Endodermal cell (in vitro differentiated cells): Measurements from ENCODE around the gene S100A5. TPM values are rescaled to one million over a fixed set of nuclear protein-coding genes. Genes with fewer than 3 reads are reported as not detected.
"Not testable (repeated sequence)": the region's sequence is repeated elsewhere in the genome, so short reads cannot be mapped to it uniquely, and the experiment has no call there.

Experiments used
- DNase-seq: peaks from one replicate; pipeline ENCODE4 v3.0.0-alpha.2; 2017
- H3K27ac ChIP-seq: 2 replicates; pipeline ENCODE4 v1.5.1; 2013; ENCODE audit warnings: mild to moderate bottlenecking, low read depth, low read length, moderate library complexity
- H3K27me3 ChIP-seq: 2 replicates; pipeline ENCODE4 v1.6.1; 2013; ENCODE audit warnings: mild to moderate bottlenecking, low read length, moderate library complexity; ENCODE audit not compliant: insufficient read depth, control insufficient read depth, poor library complexity, severe bottlenecking
- H3K36me3 ChIP-seq: 2 replicates; pipeline ENCODE4 v1.7.0; 2013; ENCODE audit warnings: mild to moderate bottlenecking, low read length, moderate library complexity; ENCODE audit not compliant: control insufficient read depth, insufficient read depth
- H3K4me1 ChIP-seq: one replicate; pipeline ENCODE4 v1.7.0; 2013; ENCODE audit warnings: low read length; ENCODE audit not compliant: control insufficient read depth, insufficient read depth
- H3K4me3 ChIP-seq: 2 replicates; pipeline ENCODE4 v1.5.1; 2013; ENCODE audit warnings: mild to moderate bottlenecking, low read length, moderate library complexity
- H3K9ac ChIP-seq: 2 replicates; pipeline ENCODE4 v1.6.1; 2013; ENCODE audit warnings: mild to moderate bottlenecking, low read length, moderate library complexity; ENCODE audit not compliant: poor library complexity, severe bottlenecking; ENCODE audit errors: extremely low read depth
- H3K9me3 ChIP-seq: 2 replicates; pipeline ENCODE4 v1.6.1; 2013; ENCODE audit warnings: mild to moderate bottlenecking, low read length, moderate library complexity; ENCODE audit not compliant: control insufficient read depth
- H3K27ac Mint-ChIP-seq: 2 replicates; pipeline ENCODE4 v1.8.0; 2020; ENCODE audit warnings: mixed read lengths
- H3K27me3 Mint-ChIP-seq: 2 replicates; pipeline ENCODE4 v1.8.0; 2021; ENCODE audit warnings: mild to moderate bottlenecking, mixed read lengths; ENCODE audit not compliant: insufficient read depth
- H3K36me3 Mint-ChIP-seq: 2 replicates; pipeline ENCODE4 v1.8.0; 2020; ENCODE audit warnings: low read depth, mixed read lengths
- H3K4me1 Mint-ChIP-seq: 2 replicates; pipeline ENCODE4 v1.8.0; 2020; ENCODE audit warnings: mixed read lengths
- H3K4me3 Mint-ChIP-seq: 2 replicates; pipeline ENCODE4 v1.8.0; 2020; ENCODE audit warnings: mild to moderate bottlenecking, moderate library complexity, mixed read lengths
- H3K9me3 Mint-ChIP-seq: 2 replicates; pipeline ENCODE4 v1.8.0; 2020; ENCODE audit warnings: mild to moderate bottlenecking, mixed read lengths
- WGBS, 2 experiments: methylation state at CpG; one replicate each; pipeline versions ENCODE4 v1.1.5 to v1.1.7; 2013; ENCODE audit warnings: missing lambda C conversion rate in 2 of 2, mixed read lengths in 1 of 2; ENCODE audit not compliant: insufficient coverage in 1 of 2, insufficient read length in 1 of 2; 5-methylcytosine and 5-hydroxymethylcytosine counted together
- total RNA-seq, 2 donors: library from RNA; stranded (reverse); fragmentation: NEBNext Ultra II Directional in 1 of 2; extraction: Animal tissue kit (Norgen Biotek cat#: 25700) in 1 of 2; gene quantifications; 2 replicates in 1 of 2; 3 replicates in 1 of 2; pipeline ENCODE4 v1.2.1, GENCODE V29; 2021
- TF ChIP-seq, protein P1 (sequence below): fragments of 200-600 bp; sonication (generic); conservative IDR thresholded peaks from 2 replicates; pipeline ENCODE4 v1.5.0; 2021; ENCODE audit warnings: antibody characterized with exemption, mild to moderate bottlenecking

The S100A5 gene
- total RNA-seq, 2 donors from 2014 or later, result not detected

DNA sequence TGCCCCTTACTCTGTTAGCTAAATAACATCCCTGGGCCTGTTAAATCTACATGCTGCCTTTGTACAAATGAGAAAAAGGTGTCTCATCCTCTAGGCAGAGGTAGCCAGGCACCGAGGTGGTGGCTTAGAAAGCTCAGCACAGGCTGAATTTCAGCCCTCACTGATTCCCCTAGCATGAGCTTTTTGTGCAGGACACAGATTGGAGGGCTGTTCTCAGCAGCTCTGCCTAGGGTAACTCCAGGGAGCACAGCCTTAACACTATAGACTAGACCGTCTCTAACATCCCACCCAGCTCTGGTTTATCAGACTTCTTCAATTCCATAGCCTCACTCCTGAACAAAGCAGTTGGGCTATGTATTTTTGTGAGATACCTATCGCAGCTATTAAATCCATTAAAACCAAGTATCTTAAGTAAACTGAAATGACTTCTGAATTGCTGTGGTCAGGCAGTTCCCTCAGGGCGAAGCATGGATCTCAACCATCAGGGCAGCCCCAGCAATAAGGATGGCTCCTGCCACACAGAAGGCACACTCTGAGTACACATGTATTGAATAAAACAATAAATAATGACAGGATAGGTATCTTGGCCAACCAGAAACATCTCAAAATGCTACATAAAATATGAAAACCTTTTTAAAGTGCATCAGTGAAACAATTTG lies 19.8 kb downstream of the S100A5 start:
- Histone ChIP-seq H3K9ac (no peak overlapping the region), H3K36me3 (no peaks in the 10 kb centered on the region), H3K9me3 (no peaks in the 10 kb centered on the region), H3K4me1 (peaks cover 10% of the 10 kb centered on the region), H3K4me3 (peak overlapping the region; percentile 30), H3K27me3 (peaks cover 12% of the 10 kb centered on the region), H3K27ac (no peak overlapping the region)
- peaks cover 8% of the 10 kb centered on the region for H3K9me3 Mint-ChIP-seq
- H3K4me1 Mint-ChIP-seq, result peaks cover 25% of the 10 kb centered on the region
- H3K27me3 Mint-ChIP-seq, result peaks cover 42% of the 10 kb centered on the region
- no peak overlapping the region for H3K4me3 Mint-ChIP-seq
- WGBS, 2 experiments, result 70 to 77% methylated on average over 4 of the region's 4 CpGs
- peak overlapping the region; percentile 9 for H3K27ac Mint-ChIP-seq
- no peaks in the 10 kb centered on the region for H3K36me3 Mint-ChIP-seq
- no peak for DNase-seq
- TF ChIP-seq, protein P1, sequence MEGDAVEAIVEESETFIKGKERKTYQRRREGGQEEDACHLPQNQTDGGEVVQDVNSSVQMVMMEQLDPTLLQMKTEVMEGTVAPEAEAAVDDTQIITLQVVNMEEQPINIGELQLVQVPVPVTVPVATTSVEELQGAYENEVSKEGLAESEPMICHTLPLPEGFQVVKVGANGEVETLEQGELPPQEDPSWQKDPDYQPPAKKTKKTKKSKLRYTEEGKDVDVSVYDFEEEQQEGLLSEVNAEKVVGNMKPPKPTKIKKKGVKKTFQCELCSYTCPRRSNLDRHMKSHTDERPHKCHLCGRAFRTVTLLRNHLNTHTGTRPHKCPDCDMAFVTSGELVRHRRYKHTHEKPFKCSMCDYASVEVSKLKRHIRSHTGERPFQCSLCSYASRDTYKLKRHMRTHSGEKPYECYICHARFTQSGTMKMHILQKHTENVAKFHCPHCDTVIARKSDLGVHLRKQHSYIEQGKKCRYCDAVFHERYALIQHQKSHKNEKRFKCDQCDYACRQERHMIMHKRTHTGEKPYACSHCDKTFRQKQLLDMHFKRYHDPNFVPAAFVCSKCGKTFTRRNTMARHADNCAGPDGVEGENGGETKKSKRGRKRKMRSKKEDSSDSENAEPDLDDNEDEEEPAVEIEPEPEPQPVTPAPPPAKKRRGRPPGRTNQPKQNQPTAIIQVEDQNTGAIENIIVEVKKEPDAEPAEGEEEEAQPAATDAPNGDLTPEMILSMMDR, result no peak

DNA sequence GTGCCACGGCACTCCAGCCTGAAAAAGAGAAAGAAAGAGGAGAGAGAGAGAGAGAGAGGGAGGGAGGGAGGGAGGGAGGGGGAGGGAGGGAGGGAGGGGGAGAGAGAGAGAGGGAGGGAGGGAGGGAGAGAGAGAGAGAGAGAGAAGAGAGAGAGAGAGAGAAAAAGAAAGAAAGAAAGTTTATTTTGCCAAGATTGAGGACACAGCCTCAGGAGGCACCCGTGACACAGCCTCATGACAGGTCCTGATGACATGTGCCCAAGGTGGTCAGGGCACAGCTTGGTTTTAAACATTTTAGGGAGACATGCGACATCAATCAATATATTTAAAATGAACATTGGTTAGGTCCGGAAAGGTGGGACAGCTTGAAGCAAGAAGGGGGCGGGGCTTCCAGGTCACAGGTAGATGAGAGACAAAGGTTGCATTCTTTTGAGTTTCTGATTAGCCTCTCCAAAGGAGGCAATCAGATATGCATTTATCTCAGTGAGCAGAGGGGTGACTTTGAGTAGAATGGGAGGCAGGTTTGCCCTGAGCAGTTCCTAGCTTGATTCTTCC lies 20.5 kb downstream of the S100A5 start:
- Mint-ChIP-seq H3K4me1 (peaks cover 26% of the 10 kb centered on the region), H3K27me3 (peaks cover 45% of the 10 kb centered on the region)
- 77 to 79% methylated on average over 3 to 5 of the region's 5 CpGs for WGBS, 2 experiments
- H3K9me3 Mint-ChIP-seq, H3K4me3 Mint-ChIP-seq, H3K27ac ChIP-seq, H3K36me3 ChIP-seq, H3K9ac ChIP-seq, H3K4me1 ChIP-seq, H3K27ac Mint-ChIP-seq, H3K9me3 ChIP-seq, H3K36me3 Mint-ChIP-seq: not testable (repeated sequence)
- Histone ChIP-seq H3K4me3 (peak overlapping the region; percentile 30), H3K27me3 (peaks cover 20% of the 10 kb centered on the region)
- DNase-seq, result peak; percentile 72

DNA sequence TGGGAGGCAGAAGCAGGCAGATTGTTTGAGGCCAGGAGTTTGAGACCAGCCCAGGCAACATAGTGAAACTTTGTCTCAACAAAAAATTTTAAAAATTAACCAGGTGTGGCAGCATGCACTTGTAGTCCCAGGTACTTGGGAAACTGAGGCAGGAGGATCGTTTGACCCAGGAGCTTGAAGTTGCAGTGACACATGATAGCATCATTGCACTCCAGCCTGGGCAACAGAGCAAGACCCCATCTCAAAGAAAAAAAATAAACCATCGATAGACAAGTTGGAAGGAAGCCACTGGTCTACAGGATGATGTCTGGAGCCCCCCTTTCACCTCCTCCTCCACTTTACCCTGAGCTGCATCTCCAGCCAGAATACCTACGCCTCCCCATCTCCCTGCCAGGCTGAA lies 21.5 kb downstream of the S100A5 start:
- H3K4me1 ChIP-seq, result peaks cover 9% of the 10 kb centered on the region
- 89 to 92% methylated on average over 3 of the region's 3 CpGs for WGBS, 2 experiments
- DNase-seq, result no peak
- H3K27me3 ChIP-seq, result peaks cover 22% of the 10 kb centered on the region
- H3K27ac ChIP-seq, result no peak overlapping the region
- no peaks in the 10 kb centered on the region for H3K9me3 ChIP-seq
- no peak overlapping the region for H3K27ac Mint-ChIP-seq
- peaks cover 26% of the 10 kb centered on the region for H3K4me1 Mint-ChIP-seq
- peaks cover 54% of the 10 kb centered on the region for H3K27me3 Mint-ChIP-seq
- no peak overlapping the region for H3K4me3 ChIP-seq
- no peak overlapping the region for H3K4me3 Mint-ChIP-seq
- no peak overlapping the region for H3K9ac ChIP-seq
- TF ChIP-seq, protein P1, result no peak
- no peaks in the 10 kb centered on the region for H3K36me3 ChIP-seq
- H3K9me3 Mint-ChIP-seq, result peaks cover 8% of the 10 kb centered on the region
- H3K36me3 Mint-ChIP-seq, result no peaks in the 10 kb centered on the region
